GM12875 (cell line): ENCODE results near the gene KCNQ1OT1.

Source experiments
- H3K4me3 ChIP-seq: one replicate; pipeline ENCODE4 v1.5.1; 2011; ENCODE audit warnings: low read depth, low read length, control low read depth
- TF ChIP-seq, protein P1 (sequence below): IDR thresholded peaks from 2 replicates; pipeline ENCODE4 v1.5.1; 2011; ENCODE audit warnings: low read depth, mild to moderate bottlenecking, control low read depth, inconsistent platforms, low read length, moderate library complexity, borderline replicate concordance; ENCODE audit not compliant: insufficient read depth

The KCNQ1OT1 gene

DNA sequence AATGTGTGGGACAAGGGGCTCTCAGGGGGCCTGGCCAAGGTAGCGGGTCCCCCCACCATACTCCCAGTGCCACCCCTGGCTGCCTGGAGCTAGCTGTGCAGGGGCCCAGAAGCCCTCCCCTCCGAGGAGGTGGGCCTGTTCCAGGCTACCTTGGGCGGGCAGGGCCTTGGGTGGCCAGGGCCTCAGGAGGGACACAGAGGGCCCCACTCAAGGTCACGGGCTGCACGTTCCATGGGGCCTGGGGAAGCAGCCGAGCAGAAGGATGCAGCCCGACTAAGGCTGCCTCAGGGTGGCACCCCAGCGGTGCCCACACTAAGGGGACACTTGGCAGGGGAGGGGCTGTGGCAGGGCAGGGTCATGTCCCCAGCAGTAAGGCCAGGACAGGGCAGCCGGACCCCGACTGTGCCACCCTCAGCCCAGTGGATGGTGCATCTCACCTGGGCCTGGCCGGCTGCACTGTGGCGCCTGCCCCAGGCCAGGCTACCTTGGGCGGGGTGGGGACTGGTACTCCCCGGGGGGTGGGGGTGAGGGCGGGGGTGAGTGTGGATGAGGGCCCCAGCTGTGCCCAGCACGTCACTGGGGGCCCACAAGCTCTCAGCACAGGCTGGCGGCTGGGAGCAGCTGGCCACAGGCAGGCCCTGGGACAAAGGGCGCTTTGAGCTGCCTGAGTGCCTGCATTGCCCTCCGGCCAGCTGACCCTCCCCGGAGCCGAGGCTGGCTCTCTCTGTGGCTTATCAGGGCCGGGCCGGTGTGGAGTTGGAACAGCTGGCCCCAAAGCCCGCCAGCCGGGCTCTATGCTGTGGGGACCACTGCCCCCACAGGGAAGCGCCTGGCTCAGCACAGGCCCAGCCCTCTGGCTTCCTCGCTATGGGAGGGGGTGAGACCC lies 137.9 kb downstream of the KCNQ1OT1 start:
- TF ChIP-seq, protein P1, sequence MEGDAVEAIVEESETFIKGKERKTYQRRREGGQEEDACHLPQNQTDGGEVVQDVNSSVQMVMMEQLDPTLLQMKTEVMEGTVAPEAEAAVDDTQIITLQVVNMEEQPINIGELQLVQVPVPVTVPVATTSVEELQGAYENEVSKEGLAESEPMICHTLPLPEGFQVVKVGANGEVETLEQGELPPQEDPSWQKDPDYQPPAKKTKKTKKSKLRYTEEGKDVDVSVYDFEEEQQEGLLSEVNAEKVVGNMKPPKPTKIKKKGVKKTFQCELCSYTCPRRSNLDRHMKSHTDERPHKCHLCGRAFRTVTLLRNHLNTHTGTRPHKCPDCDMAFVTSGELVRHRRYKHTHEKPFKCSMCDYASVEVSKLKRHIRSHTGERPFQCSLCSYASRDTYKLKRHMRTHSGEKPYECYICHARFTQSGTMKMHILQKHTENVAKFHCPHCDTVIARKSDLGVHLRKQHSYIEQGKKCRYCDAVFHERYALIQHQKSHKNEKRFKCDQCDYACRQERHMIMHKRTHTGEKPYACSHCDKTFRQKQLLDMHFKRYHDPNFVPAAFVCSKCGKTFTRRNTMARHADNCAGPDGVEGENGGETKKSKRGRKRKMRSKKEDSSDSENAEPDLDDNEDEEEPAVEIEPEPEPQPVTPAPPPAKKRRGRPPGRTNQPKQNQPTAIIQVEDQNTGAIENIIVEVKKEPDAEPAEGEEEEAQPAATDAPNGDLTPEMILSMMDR: no peak

DNA sequence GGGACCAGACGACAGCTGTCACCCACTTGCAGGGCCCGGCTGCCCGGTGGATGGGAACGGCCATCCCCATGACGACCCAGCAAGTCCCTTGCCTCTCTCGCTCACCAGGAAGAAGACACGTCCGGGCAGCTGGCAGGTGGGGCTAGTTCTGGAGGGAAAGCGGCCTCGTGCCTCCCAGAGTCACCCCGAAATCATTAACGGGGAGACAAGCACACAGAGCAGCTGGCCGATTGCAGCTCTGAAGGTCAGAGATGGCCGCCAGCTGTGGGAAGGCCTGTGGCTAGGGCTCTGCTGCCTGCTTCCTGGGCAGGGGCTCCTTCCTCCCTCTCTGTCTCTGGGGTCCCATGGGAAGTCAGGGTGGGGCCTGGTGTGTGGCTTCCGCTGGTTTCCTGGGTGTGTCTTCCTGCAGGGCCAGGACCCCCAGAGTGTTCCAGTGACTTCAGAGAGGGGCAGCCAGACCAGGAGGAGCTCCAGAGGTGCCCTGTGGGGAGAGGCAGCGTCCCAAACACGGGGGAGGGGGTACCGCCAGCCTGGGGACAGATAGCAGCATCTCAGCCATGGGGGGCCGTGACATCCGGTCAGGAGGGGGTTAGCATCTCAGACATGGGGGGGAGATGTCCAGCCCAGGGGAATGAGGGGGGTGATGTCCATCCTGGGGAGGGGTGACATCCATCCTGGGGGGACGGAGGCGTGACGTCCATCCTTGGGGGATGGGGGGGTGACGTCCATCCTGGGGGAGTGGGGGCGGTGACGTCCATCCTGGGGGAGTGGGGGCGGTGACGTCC lies 140.1 kb downstream of the KCNQ1OT1 start:
- TF ChIP-seq, protein P1: no peak
- H3K4me3 ChIP-seq: no peak overlapping the region

More for the DNA sequence above, 137.9 kb downstream of the KCNQ1OT1 start:
- H3K4me3 ChIP-seq: no peak overlapping the region

- TF ChIP-seq, protein P1: no peak
- H3K4me3 ChIP-seq: no peak overlapping the region
Observed at GRCh38 chr11:2558861-2559526, 140.8 kb downstream of the KCNQ1OT1 start.

- TF ChIP-seq, protein P1: no peak
- H3K4me3 ChIP-seq: no peak overlapping the region
Observed at GRCh38 chr11:2558397-2558796, 141.4 kb downstream of the KCNQ1OT1 start.
